Panc1 (cell line): ENCODE data around the gene SND1. TPM values are rescaled to one million over a fixed set of nuclear protein-coding genes. Genes with fewer than 3 reads are reported as not detected.

Experiments
- microRNA-seq: library from miRNA; unstranded; fragments of <30 nt; microRNA quantifications from one replicate; pipeline ENCODE4 v1.1.0, GENCODE V29; 2020; ENCODE audit not compliant: unreplicated experiment
- total RNA-seq: library from RNA; stranded (reverse); gene quantifications from one replicate; pipeline ENCODE4 v1.2.1, GENCODE V29; 2021; ENCODE audit not compliant: unreplicated experiment

SND1 gene
- total RNA-seq, 1 experiment from 2014 or later = 176 TPM

Small RNA genes within 50 kb of the gene (microRNA-seq; reads per million reads assigned to microRNA genes)
- not detected for gene MIR593

Other genes with a start within 250 kb of the SND1 start
- 19.1 TPM for gene GCC1, start 66.6 kb upstream of the SND1 start, total RNA-seq
- 155 TPM for gene ARF5, start 63.8 kb upstream of the SND1 start, total RNA-seq
- 1.1 TPM for gene FSCN3, start 58.5 kb upstream of the SND1 start, total RNA-seq
- gene PAX4, start 34.1 kb upstream of the SND1 start, total RNA-seq = not detected